Stimulated activated CD4-positive, alpha-beta T cell treated with anti-CD3 and anti-CD28 coated beads, Interleukin-4, amount 100 ng/mL, for 1 hour (primary cell): ENCODE data around the gene TTC34.

Experiments used
- DNase-seq: peaks from one replicate; pipeline ENCODE4 v3.0.0-alpha.2; 2020

The TTC34 gene

GRCh38 chr1:2623571-2624337 is 177.7 kb downstream of the TTC34 start:
- DNase-seq, result no peak

- DNase-seq, result no peak
Observed at GRCh38 chr1:2617971-2618470, 183.5 kb downstream of the TTC34 start.

GRCh38 chr1:2614145-2614544 is 187.3 kb downstream of the TTC34 start:
- no peak for DNase-seq

GRCh38 chr1:2612591-2613365 is 188.7 kb downstream of the TTC34 start:
- DNase-seq, result no peak

GRCh38 chr1:2611621-2612437 is 189.7 kb downstream of the TTC34 start:
- DNase-seq, result no peak

GRCh38 chr1:2611031-2611501 is 190.4 kb downstream of the TTC34 start:
- DNase-seq, result no peak

GRCh38 chr1:2610036-2610959 is 191.2 kb downstream of the TTC34 start:
- no peak for DNase-seq

GRCh38 chr1:2609319-2610035 is 192.0 kb downstream of the TTC34 start:
- no peak for DNase-seq

- no peak for DNase-seq
Observed at GRCh38 chr1:2607641-2608091, 193.8 kb downstream of the TTC34 start.

- no peak for DNase-seq
Observed at GRCh38 chr1:2606881-2607621, 194.4 kb downstream of the TTC34 start.

- no peak for DNase-seq
Observed at GRCh38 chr1:2606396-2606880, 195.1 kb downstream of the TTC34 start.

- no peak for DNase-seq
Observed at GRCh38 chr1:2605509-2606395, 195.7 kb downstream of the TTC34 start.

GRCh38 chr1:2604844-2605508 is 196.5 kb downstream of the TTC34 start:
- no peak for DNase-seq

GRCh38 chr1:2604156-2604843 is 197.2 kb downstream of the TTC34 start:
- DNase-seq, result no peak

- DNase-seq, result no peak
Observed at GRCh38 chr1:2603521-2604155, 197.9 kb downstream of the TTC34 start.

- no peak for DNase-seq
Observed at GRCh38 chr1:2602866-2603520, 198.5 kb downstream of the TTC34 start.

- no peak for DNase-seq
Observed at GRCh38 chr1:2602311-2602835, 199.1 kb downstream of the TTC34 start.
